NCI-H2171 treated with DMSO at 0.1 percent for 48 hours (cell line): Measurements from ENCODE around the gene CTBP2.

ENCODE experiments used
- DNase-seq: peaks from one replicate; lab custom pipeline; 2025; lab: John Stamatoyannopoulos, UW

Gene CTBP2

GRCh38 chr10:125009661-125010161, 150.7 kb downstream of the CTBP2 start:
- no peak for DNase-seq

DNA sequence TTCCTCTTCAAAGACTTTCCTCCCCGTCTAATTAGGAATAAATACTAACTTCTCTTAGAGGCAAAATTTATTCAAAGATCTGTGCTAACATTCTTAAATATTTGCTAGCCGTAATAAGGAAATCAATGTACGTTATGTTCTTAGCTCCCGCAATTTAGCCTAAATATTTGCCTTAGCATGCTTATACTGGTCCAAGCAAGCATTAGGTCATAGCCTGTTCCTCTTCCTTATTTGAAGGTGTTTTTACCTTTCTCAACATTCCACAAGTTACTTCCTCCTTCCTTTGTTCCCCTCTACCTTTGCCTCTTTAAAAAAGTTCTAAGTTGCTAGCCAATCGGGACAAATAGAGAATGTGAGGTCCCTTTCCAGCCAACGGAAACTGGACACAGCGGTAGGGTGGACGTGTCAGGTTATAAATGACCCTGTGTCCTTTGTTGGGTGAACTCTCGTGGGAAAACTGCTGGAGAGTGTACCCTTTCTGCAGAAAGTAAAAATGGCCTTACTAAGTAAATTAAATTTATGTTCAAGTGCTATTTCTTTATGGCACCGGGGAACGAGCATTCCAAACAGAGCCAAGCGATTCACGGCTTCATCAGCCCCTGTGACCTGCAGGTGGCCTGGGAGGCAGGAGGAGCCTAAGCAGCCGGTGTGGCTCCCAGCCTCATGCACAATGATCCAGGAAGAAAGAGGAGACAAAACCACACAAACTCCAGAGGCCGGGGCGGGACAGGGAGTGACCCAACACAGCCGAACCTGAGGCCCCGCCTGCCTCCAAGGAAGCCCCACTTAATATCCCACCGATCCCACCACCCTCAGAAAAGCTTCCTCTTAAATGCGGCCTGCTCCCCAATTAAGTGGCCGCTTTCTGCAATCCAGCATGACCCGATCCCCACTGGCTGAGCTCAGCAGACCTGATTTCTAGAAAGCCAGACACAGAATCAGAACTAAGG, 151.4 kb downstream of the CTBP2 start:
- no peak for DNase-seq

DNA sequence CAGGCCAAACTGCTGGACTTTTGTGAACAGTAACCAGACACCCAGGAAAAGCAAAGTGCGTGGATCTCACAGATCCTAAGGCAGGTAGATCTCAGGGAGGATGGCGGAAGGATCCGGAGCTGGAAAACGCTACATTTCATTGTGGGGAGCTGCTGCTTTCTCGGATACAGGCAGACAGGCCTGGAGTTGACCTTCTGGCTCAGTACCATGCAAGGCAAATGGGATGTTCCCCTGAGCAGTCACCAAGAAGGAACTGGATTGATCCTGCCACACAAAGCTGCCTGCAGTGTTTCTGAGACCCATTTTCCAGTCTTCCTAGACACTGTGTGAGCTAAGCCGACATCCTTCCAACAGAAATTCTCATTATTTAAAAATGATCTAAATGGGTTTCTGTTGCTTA, 152.9 kb downstream of the CTBP2 start:
- DNase-seq: no peak

DNA sequence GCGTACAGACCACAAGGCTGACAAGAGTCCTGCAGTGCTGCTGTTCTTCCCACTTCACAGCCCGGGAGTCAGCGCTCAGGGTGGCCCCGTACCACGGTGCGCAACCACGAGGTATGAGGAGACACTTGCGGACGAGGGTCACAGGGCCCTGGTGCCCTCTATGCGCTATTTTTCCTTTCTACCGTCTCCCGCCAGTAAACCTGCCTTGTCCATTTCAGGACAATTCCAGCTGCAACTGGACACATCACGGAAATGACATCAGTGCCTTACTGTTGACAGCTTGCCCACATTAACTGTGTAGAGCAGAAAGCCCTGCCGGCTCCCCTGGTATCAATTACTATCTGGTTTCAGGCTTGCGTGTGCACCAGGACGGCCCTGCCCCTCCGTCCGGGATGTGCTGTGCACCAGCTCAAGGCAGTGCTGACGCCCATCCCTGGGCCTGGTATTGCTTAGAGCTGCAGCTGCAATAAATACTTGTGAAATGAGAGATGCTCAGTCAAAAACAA, 153.4 kb downstream of the CTBP2 start:
- DNase-seq: no peak

GRCh38 chr10:125006188-125006680, 154.1 kb downstream of the CTBP2 start:
- DNase-seq: no peak

- DNase-seq: no peak
Observed at GRCh38 chr10:125005312-125006187, 154.8 kb downstream of the CTBP2 start.

GRCh38 chr10:125004571-125005311, 155.6 kb downstream of the CTBP2 start:
- no peak for DNase-seq

DNA sequence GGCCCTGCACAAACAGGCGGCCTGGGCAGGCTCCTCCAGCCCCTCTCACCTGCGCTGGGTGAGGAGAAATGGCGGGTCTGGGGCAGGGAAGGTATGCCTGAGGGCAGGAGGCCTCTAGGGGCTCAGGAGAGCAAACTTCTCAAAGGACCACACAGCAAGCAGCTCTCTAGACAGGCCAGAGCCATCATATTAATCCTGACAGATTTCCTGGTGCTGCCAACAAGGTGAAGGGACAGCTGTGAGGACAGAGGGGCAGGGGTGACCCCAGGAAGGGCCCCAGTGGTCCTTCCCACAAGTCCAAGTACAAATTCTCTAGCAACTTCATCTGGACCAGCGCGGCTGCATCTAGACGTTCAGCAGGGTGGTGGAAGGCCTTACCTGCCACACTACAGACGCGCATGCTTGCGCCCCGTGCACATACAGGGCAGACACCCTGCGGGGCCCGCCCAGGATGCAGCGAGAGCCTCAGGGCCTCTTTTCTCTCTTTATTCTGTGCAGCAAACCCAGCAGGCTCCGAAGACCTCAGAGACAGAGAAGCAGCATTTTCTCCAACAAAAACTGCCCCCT, 156.4 kb downstream of the CTBP2 start:
- no peak for DNase-seq

- DNase-seq: no peak
Observed at GRCh38 chr10:125003146-125003900, 157.0 kb downstream of the CTBP2 start.

- no peak for DNase-seq
Observed at GRCh38 chr10:125002423-125003145, 157.8 kb downstream of the CTBP2 start.

DNA sequence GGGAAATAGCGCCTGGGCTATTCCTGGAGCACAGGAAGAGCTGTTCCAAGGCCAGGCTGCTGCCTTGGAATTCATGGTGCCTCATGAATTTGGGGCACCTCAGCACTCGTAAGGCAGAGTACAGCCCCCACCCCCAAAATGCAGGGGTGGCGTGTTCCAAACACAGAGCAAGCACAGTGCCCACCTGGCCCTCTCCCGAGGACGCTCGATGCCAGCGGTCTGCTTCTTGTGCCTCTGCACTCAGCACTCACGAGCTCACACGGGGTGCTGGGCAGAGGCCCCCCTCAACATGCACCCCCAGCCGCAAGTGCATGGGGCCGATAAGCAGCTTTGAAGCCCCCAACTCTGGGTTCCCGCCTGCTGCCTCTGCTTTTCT, 158.3 kb downstream of the CTBP2 start:
- no peak for DNase-seq

DNA sequence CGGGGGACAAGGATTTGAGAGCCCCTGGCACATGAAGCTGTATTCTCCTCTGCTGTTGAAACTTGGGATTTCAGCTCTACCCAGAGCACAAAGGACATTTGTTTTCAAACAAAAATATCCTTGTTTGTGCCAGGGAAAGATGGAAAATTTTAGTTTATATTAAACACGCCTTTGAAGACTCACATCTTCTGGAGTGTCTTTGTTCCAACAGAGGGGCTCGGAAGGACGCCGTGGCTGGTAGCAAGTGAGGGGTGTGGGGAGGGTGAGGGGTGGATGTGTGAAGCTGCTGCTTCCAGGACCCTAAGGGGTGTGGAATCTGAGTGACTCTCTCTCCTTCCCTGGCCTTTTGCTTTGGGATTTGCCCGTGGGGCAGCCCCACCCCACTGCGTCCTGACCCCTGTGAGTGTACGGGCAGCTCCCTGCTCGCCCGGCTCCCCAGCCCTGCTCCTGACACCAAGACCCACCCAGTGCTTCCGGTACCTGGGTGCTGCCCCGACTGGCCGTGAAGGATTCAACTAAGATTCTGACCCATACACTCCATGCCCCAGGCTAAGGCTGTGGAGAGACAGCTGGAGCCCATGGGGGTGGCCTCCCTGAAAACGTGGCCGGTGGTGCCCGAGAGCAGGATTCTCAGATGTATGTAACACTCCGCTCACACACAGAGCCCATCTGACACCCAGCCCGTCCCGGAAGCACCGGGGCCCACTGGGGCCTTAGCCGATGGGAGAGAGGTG, 158.9 kb downstream of the CTBP2 start:
- no peak for DNase-seq

GRCh38 chr10:125000366-125001312, 159.7 kb downstream of the CTBP2 start:
- no peak for DNase-seq

DNA sequence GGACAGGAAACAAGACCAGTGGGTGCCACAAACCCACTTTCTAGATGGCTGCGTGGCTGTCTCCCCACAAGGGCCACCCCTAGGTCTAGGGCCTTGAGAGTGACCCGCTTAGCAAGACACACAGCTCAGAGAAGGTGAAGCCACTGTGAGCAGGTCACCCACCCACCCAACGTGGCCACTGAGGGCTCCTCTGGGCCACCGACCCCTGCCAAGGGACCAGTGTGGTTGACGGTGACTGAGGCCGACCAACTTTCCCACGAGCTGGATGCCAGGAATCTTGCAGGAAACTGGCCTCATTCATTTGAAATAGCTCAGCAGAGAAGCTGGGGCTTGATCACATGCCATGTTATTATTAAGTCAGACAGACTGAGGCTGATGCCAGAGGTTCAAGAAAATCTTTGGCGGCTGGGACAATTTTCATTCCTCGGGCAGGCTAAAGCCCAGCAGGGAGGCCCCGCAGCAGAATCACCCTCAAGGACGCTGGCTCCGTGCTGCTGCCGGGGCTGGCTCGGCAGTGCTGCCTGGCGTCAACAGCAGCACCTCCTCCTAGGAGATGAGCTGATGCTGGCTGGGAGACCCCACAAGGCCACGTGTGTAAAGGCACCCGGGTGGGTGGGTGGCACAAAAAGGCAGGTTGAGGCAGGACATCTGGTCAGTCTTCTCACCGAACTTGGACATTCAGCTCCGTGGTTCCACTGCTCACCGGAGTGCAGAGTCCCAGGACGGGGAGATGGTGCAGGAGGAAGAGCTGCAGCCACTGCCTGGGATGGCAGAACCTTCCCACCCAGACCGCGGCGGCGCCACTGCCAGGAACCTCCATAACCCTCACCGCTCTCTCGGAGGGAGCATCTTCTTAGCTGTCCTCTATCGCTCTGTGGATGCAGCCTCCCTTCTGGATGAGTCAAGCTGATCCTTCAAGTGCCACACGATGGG, 160.7 kb downstream of the CTBP2 start:
- no peak for DNase-seq

GRCh38 chr10:124998624-124999291, 161.6 kb downstream of the CTBP2 start:
- no peak for DNase-seq
